GM23248 (cell line): ENCODE results near the gene BFSP1. TPM values are rescaled to one million over a fixed set of nuclear protein-coding genes. Genes with fewer than 3 reads are reported as not detected.

Source experiments
- DNase-seq: peaks from one replicate; pipeline ENCODE4 v3.0.0-alpha.2; 2015
- H2AFZ ChIP-seq: fragments of 200-600 bp; sonication (generic); 2 replicates; pipeline ENCODE4 v1.6.1; 2016; ENCODE audit warnings: antibody characterized with exemption
- H3F3A ChIP-seq: fragments of 200-600 bp; sonication (generic); 2 replicates; pipeline ENCODE4 v1.6.1; 2016; ENCODE audit warnings: mild to moderate bottlenecking, antibody characterized with exemption, mixed run types; ENCODE audit not compliant: insufficient read depth
- H3K27ac ChIP-seq: fragments of 200-600 bp; sonication (generic); 2 replicates; pipeline ENCODE4 v1.5.1; 2016; ENCODE audit warnings: mild to moderate bottlenecking
- H3K27me3 ChIP-seq: fragments of 200-600 bp; sonication (generic); replicated peaks from 2 replicates; pipeline ENCODE4 v1.6.1; 2016; ENCODE audit warnings: mild to moderate bottlenecking; ENCODE audit not compliant: insufficient read depth
- H3K36me3 ChIP-seq: fragments of 200-600 bp; sonication (generic); 2 replicates; pipeline ENCODE4 v1.6.1; 2016; ENCODE audit warnings: low read depth, mild to moderate bottlenecking
- H3K4me1 ChIP-seq: fragments of 200-600 bp; sonication (generic); 2 replicates; pipeline ENCODE4 v1.6.1; 2016; ENCODE audit warnings: mild to moderate bottlenecking; ENCODE audit not compliant: insufficient read depth
- H3K4me2 ChIP-seq: fragments of 200-600 bp; sonication (generic); one replicate; pipeline ENCODE4 v1.6.1; 2016; ENCODE audit warnings: mild to moderate bottlenecking; ENCODE audit not compliant: unreplicated experiment
- H3K4me3 ChIP-seq: fragments of 200-600 bp; sonication (generic); 2 replicates; pipeline ENCODE4 v1.5.1; 2016; ENCODE audit warnings: mild to moderate bottlenecking
- H3K79me2 ChIP-seq: fragments of 200-600 bp; sonication (generic); 2 replicates; pipeline ENCODE4 v1.6.1; 2016; ENCODE audit warnings: mild to moderate bottlenecking; ENCODE audit not compliant: insufficient read depth
- H3K9ac ChIP-seq: fragments of 200-600 bp; sonication (generic); 2 replicates; pipeline ENCODE4 v1.6.1; 2016; ENCODE audit warnings: mild to moderate bottlenecking
- H3K9me2 ChIP-seq: fragments of 200-600 bp; sonication (generic); 2 replicates; pipeline ENCODE4 v1.6.1; 2016; ENCODE audit warnings: mixed run types, mild to moderate bottlenecking, moderate library complexity; ENCODE audit not compliant: insufficient read depth
- H3K9me3 ChIP-seq: fragments of 200-600 bp; sonication (generic); one replicate; pipeline ENCODE4 v1.6.1; 2017; ENCODE audit warnings: low read depth
- H4K20me1 ChIP-seq: fragments of 200-600 bp; sonication (generic); 2 replicates; pipeline ENCODE4 v1.6.0; 2016; ENCODE audit not compliant: insufficient read depth
- EZH2 ChIP-seq: fragments of 200-600 bp; sonication (generic); IDR thresholded peaks from 2 replicates; pipeline ENCODE4 v1.6.1; 2018; ENCODE audit warnings: antibody characterized with exemption, mild to moderate bottlenecking; ENCODE audit not compliant: insufficient read depth, poor library complexity, severe bottlenecking
- EZH2phosphoT487 ChIP-seq: fragments of 200-600 bp; sonication (generic); IDR thresholded peaks from 2 replicates; pipeline ENCODE4 v1.6.1; 2018; ENCODE audit warnings: antibody characterized with exemption, moderate library complexity, mild to moderate bottlenecking, low read depth; ENCODE audit not compliant: insufficient read depth
- WGBS, 2 experiments: methylation state at CpG; one replicate each; pipeline ENCODE4 v1.1.6; 2015 to 2017; ENCODE audit warnings: low lambda C conversion rate in 2 of 2, low coverage in 1 of 2; ENCODE audit errors: missing lambda C conversion rate in 2 of 2; 5-methylcytosine and 5-hydroxymethylcytosine counted together
- in situ Hi-C: fragments of 300-500 bp; cut with MboI; formaldehyde crosslinking; loops from 2 replicates; pipeline ENCODE4 v1.15.0; 2020
- polyA plus RNA-seq: library from polyadenylated mRNA; unstranded; fragments of >200 nt; fragmentation: Nextera tagmentation; extraction: Ambion mirVana; gene quantifications from 2 replicates; pipeline ENCODE4 v1.2.1, GENCODE V29; 2016
- total RNA-seq: library from RNA; depleted of rRNA; stranded (reverse); fragments of >200 nt; shearing (Covaris generic); gene quantifications from 2 replicates; pipeline ENCODE4 v1.2.3, GENCODE V29; 2014

BFSP1 gene
- total and polyA plus RNA-seq, 2 experiments from 2014 or later = 0.28 to 0.32 TPM

- Histone ChIP-seq H3K9me2 (no peaks in the 10 kb centered on the region), H3K27ac (no peak overlapping the region), H3K4me2 (no peak overlapping the region), H3K79me2 (no peaks in the 10 kb centered on the region), H4K20me1 (no peaks in the 10 kb centered on the region), H3K36me3 (no peaks in the 10 kb centered on the region), H3K9me3 (no peaks in the 10 kb centered on the region), H2AFZ (no peak overlapping the region), H3F3A (no peaks in the 10 kb centered on the region), H3K9ac (no peak overlapping the region), H3K27me3 (peaks cover 3% of the 10 kb centered on the region; the same call in 1 of the 2 replicates), H3K4me1 (no peaks in the 10 kb centered on the region), H3K4me3 (no peak overlapping the region)
- 77 to 82% methylated on average over 23 of the region's 23 CpGs for WGBS, 2 experiments
- DNase-seq = no peak
- TF ChIP-seq EZH2phosphoT487 (no peak), EZH2 (no peak)
- in situ Hi-C loops = no loop called here
These were observed 52.0 kb downstream of the BFSP1 start for GRCh38 chr20:17479063-17479657.

GRCh38 chr20:17473659-17474058, 57.5 kb downstream of the BFSP1 start:
- Histone ChIP-seq H3K9me2 (no peaks in the 10 kb centered on the region), H3F3A (no peaks in the 10 kb centered on the region), H3K4me3 (no peak overlapping the region), H2AFZ (no peak overlapping the region), H3K27ac (no peak overlapping the region), H4K20me1 (no peaks in the 10 kb centered on the region), H3K4me2 (no peak overlapping the region), H3K9me3 (no peaks in the 10 kb centered on the region), H3K36me3 (no peaks in the 10 kb centered on the region), H3K27me3 (peaks cover 9% of the 10 kb centered on the region; the same call in 1 of the 2 replicates), H3K79me2 (no peaks in the 10 kb centered on the region), H3K4me1 (no peaks in the 10 kb centered on the region), H3K9ac (no peak overlapping the region)
- in situ Hi-C loops = no loop called here
- no peak for DNase-seq
- 4 to 6% methylated on average over 6 of the region's 6 CpGs for WGBS, 2 experiments
- TF ChIP-seq EZH2 = no peak
- no peak for TF ChIP-seq EZH2phosphoT487

GRCh38 chr20:17471606-17472187, 59.5 kb downstream of the BFSP1 start:
- Histone ChIP-seq H3K4me3 (no peak overlapping the region), H3F3A (no peaks in the 10 kb centered on the region), H3K36me3 (no peaks in the 10 kb centered on the region), H2AFZ (no peak overlapping the region), H3K27ac (no peak overlapping the region), H3K27me3 (peaks cover 9% of the 10 kb centered on the region; the same call in 1 of the 2 replicates), H3K9me3 (no peaks in the 10 kb centered on the region), H3K79me2 (no peaks in the 10 kb centered on the region), H4K20me1 (no peaks in the 10 kb centered on the region), H3K4me2 (no peak overlapping the region), H3K9me2 (no peaks in the 10 kb centered on the region), H3K9ac (no peak overlapping the region), H3K4me1 (no peaks in the 10 kb centered on the region)
- WGBS, 2 experiments = 45 to 46% methylated on average over 10 of the region's 10 CpGs
- in situ Hi-C loops = no loop called here
- no peak for DNase-seq
- TF ChIP-seq EZH2phosphoT487 = no peak
- no peak for TF ChIP-seq EZH2

- Histone ChIP-seq H4K20me1 (no peaks in the 10 kb centered on the region), H3K9ac (no peak overlapping the region), H3K27me3 (peaks cover 9% of the 10 kb centered on the region; the same call in 1 of the 2 replicates), H3K9me2 (no peaks in the 10 kb centered on the region), H3K4me1 (no peaks in the 10 kb centered on the region), H3K4me2 (no peak overlapping the region), H3K79me2 (no peaks in the 10 kb centered on the region), H3K36me3 (no peaks in the 10 kb centered on the region), H2AFZ (no peak overlapping the region), H3K4me3 (no peak overlapping the region), H3K9me3 (no peaks in the 10 kb centered on the region), H3K27ac (no peak overlapping the region), H3F3A (no peaks in the 10 kb centered on the region)
- no peak for DNase-seq
- no peak for TF ChIP-seq EZH2
- TF ChIP-seq EZH2phosphoT487 = no peak
- WGBS, 2 experiments = 56 to 58% methylated on average over 9 of the region's 9 CpGs
- in situ Hi-C loops = no loop called here
These were observed 60.2 kb downstream of the BFSP1 start for GRCh38 chr20:17470973-17471372.
